CD4-positive, alpha-beta memory T cell (primary cell): ENCODE measurements around the gene ITGA2B. TPM values are rescaled to one million over a fixed set of nuclear protein-coding genes. Genes with fewer than 3 reads are reported as not detected.

Source experiments
- CTCF ChIA-PET: fragments of 350-600 bp; sonication (Branson Sonifier 250); formaldehyde crosslinking; loops from one replicate; lab custom pipeline; 2021; ENCODE audit warnings: inconsistent platforms; ENCODE audit not compliant: partially characterized antibody; lab: Charles Lee
- POLR2A ChIA-PET: fragments of 350-600 bp; sonication (Branson Sonifier 250); formaldehyde crosslinking; loops from one replicate; lab custom pipeline; 2021; ENCODE audit not compliant: partially characterized antibody; lab: Charles Lee
- DNase-seq, 5 donors: peaks; one replicate each; pipeline versions ENCODE4 v3.0.0 to v3.0.0-alpha.2; 2020 to 2022; ENCODE audit warnings: mixed read lengths in 1 of 5
- H3K27ac ChIP-seq: one replicate; pipeline ENCODE4 v1.7.0; 2013; ENCODE audit warnings: low read depth, low read length
- H3K27me3 ChIP-seq: 2 replicates; pipeline ENCODE4 v1.7.0; 2013; ENCODE audit warnings: mild to moderate bottlenecking, low read length, moderate library complexity; ENCODE audit not compliant: insufficient read depth
- H3K36me3 ChIP-seq: 2 replicates; pipeline ENCODE4 v1.7.0; 2013; ENCODE audit warnings: mild to moderate bottlenecking, low read length, moderate library complexity; ENCODE audit not compliant: insufficient read depth
- H3K4me1 ChIP-seq: 2 replicates; pipeline ENCODE4 v1.7.0; 2013; ENCODE audit warnings: mild to moderate bottlenecking, low read length, moderate library complexity; ENCODE audit not compliant: insufficient read depth
- H3K4me3 ChIP-seq, 2 donors: one replicate each; pipeline ENCODE4 v1.7.0; 2013; ENCODE audit warnings: low read length in 2 of 2, mild to moderate bottlenecking in 1 of 2
- H3K9me3 ChIP-seq, 2 donors: one replicate each; pipeline ENCODE4 v1.7.0; 2013; ENCODE audit warnings: low read length in 2 of 2, control low read depth in 1 of 2; ENCODE audit not compliant: control insufficient read depth in 1 of 2
- H3K27ac Mint-ChIP-seq, 7 donors: one replicate each; pipeline ENCODE4 v1.8.0; 2020 to 2021; ENCODE audit warnings: mixed read lengths in 7 of 7, mild to moderate bottlenecking in 6 of 7, inconsistent platforms in 3 of 7, moderate library complexity in 3 of 7
- H3K27me3 Mint-ChIP-seq, 2 donors: one replicate each; pipeline ENCODE4 v1.8.0; 2020 to 2021; ENCODE audit warnings: mixed read lengths in 2 of 2
- H3K36me3 Mint-ChIP-seq, 2 donors: one replicate each; pipeline ENCODE4 v1.8.0; 2020 to 2021; ENCODE audit warnings: mixed read lengths in 2 of 2, inconsistent platforms in 1 of 2, mild to moderate bottlenecking in 1 of 2
- H3K4me1 Mint-ChIP-seq, 4 donors: one replicate each; pipeline ENCODE4 v1.8.0; 2020 to 2021; ENCODE audit warnings: mixed read lengths in 4 of 4, mild to moderate bottlenecking in 1 of 4
- H3K4me3 Mint-ChIP-seq, 8 donors: one replicate each; pipeline ENCODE4 v1.8.0; 2020 to 2021; ENCODE audit warnings: mixed read lengths in 8 of 8, mild to moderate bottlenecking in 7 of 8, moderate library complexity in 6 of 8, inconsistent platforms in 3 of 8
- H3K9me3 Mint-ChIP-seq, 8 donors: one replicate each; pipeline ENCODE4 v1.8.0; 2020 to 2021; ENCODE audit warnings: mixed read lengths in 8 of 8, mild to moderate bottlenecking in 5 of 8, inconsistent platforms in 3 of 8, moderate library complexity in 1 of 8
- intact Hi-C: fragments of 100-400 bp; cut with micrococcal nuclease; formaldehyde crosslinking; loops from one replicate; pipeline ENCODE4 v1.15.1; 2023
- polyA plus RNA-seq, 2 donors: library from polyadenylated mRNA; unstranded; fragments of 300-500 nt; fragmentation: Illumina TruSeq; gene quantifications; one replicate each; pipeline ENCODE4 v1.2.3, GENCODE V29; 2021
- total RNA-seq, 2 experiments: library from RNA; stranded (reverse); gene quantifications; one replicate each; pipeline ENCODE4 v1.2.3, GENCODE V29; 2021

ITGA2B gene
- total and polyA plus RNA-seq, 4 experiments from 2014 or later = 0.44 to 1.0 TPM; not detected in 2

DNA sequence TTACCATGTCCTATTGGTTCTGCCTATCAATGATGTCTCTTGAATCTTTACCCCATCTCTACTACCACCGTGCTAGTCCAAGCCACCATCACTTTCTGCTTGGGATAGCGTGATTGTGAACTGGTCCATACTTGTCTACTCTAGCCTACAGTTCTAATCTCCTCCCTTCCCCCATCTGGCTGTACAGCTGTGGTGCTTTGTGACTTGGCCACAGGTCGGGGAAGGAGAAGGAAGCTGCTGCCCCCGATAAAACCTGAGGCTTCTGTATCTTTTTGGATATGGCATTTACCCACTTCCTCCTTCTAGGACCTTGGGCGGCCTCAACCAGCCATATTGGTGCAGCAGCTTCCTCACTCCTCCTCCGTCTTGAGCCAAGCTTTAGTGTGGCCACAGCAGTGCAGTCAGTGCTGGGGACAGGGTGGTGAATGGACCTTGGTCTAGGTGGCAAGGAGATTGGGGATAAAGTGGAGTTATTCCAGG lies 314 bp upstream of the ITGA2B start:
- POLR2A ChIA-PET = no interaction called here

DNA sequence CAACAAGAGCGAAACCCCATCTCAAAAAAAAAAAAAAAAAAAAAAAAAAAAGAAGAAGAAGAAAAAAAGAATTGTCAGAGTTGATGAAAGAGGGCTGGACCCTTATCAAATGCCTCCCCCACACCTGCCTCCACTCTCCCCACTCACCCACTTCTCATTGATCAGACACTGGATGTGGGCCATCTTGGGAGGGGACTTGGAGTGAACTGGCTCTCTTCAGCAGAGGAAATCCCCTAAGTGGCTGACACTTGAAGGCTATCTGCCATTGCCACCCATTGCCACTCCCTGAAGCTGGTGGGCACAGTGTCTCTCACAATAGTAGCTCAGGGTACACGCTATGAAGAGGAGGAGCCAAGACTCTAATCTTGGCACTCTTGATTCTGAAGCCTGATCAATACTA lies 1.6 kb downstream of the ITGA2B start:
- peaks cover 11 to 14% of the 10 kb centered on the region in 2 donors for H3K27me3 Mint-ChIP-seq
- intact Hi-C loops = no loop called here
- peak overlapping the region in 1 of 8 donors; percentile 64 for H3K4me3 Mint-ChIP-seq
- H3K4me1 Mint-ChIP-seq = peaks cover 4 to 17% (median 14%) of the 10 kb centered on the region in 4 donors
- H3K27ac ChIP-seq = no peak overlapping the region
- no peaks in the 10 kb centered on the region for H3K36me3 Mint-ChIP-seq
- no peak for DNase-seq
- H3K4me3 ChIP-seq = no peak overlapping the region
- no peaks in the 10 kb centered on the region for H3K36me3 ChIP-seq
- CTCF ChIA-PET = no interaction called here
- H3K27me3 ChIP-seq = no peaks in the 10 kb centered on the region
- H3K4me1 ChIP-seq = peaks cover 19% of the 10 kb centered on the region
- H3K9me3 ChIP-seq = no peaks in the 10 kb centered on the region
- peaks cover 0 to 1% (median 0%) of the 10 kb centered on the region in 8 donors for H3K9me3 Mint-ChIP-seq
- no peak overlapping the region for H3K27ac Mint-ChIP-seq
- POLR2A ChIA-PET = no interaction called here

More for the DNA sequence above, 314 bp upstream of the ITGA2B start:
- H3K4me1 ChIP-seq = peaks cover 17% of the 10 kb centered on the region
- H3K9me3 Mint-ChIP-seq = peaks cover 0 to 1% (median 0%) of the 10 kb centered on the region in 8 donors
- intact Hi-C loops = no loop called here
- CTCF ChIA-PET = interaction anchor here (0.6 to 1.4 kb wide), 2 partner anchors 11 to 263 kb away, joined by 3 read pairs; no protein-coding TSS in a partner anchor
- H3K9me3 ChIP-seq = no peaks in the 10 kb centered on the region
- H3K4me3 Mint-ChIP-seq = no peak overlapping the region
- no peak overlapping the region for H3K27ac ChIP-seq
- H3K4me3 ChIP-seq = no peak overlapping the region
- no peaks in the 10 kb centered on the region for H3K36me3 ChIP-seq
- no peak for DNase-seq
- H3K4me1 Mint-ChIP-seq = peaks cover 4 to 12% (median 10%) of the 10 kb centered on the region in 4 donors
- H3K27ac Mint-ChIP-seq = peak overlapping the region in 2 of 7 donors; percentile 54 to 59
- no peaks in the 10 kb centered on the region for H3K36me3 Mint-ChIP-seq
- no peaks in the 10 kb centered on the region for H3K27me3 ChIP-seq
- peaks cover 6 to 10% of the 10 kb centered on the region in 2 donors for H3K27me3 Mint-ChIP-seq

DNA sequence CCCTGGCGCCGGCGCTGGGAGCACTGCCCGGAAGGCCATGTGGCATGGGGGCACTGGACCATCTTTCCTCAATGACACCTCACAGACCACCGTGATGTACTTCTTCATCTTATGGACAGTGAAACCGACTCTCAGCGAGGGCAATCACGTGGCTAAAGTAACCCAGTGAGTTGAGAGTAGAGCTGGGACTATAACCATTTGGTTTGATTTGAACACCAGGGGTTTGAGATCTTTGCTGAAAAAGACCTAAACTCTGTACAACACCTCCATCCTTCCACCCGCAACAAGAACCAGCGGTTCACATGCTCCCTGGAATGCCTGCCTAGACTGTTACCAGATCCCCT lies 3.3 kb downstream of the ITGA2B start:
- POLR2A ChIA-PET = interaction anchor here (0.9 kb wide), 1 partner anchor 118 kb away, joined by 4 read pairs; no protein-coding TSS in a partner anchor

DNA sequence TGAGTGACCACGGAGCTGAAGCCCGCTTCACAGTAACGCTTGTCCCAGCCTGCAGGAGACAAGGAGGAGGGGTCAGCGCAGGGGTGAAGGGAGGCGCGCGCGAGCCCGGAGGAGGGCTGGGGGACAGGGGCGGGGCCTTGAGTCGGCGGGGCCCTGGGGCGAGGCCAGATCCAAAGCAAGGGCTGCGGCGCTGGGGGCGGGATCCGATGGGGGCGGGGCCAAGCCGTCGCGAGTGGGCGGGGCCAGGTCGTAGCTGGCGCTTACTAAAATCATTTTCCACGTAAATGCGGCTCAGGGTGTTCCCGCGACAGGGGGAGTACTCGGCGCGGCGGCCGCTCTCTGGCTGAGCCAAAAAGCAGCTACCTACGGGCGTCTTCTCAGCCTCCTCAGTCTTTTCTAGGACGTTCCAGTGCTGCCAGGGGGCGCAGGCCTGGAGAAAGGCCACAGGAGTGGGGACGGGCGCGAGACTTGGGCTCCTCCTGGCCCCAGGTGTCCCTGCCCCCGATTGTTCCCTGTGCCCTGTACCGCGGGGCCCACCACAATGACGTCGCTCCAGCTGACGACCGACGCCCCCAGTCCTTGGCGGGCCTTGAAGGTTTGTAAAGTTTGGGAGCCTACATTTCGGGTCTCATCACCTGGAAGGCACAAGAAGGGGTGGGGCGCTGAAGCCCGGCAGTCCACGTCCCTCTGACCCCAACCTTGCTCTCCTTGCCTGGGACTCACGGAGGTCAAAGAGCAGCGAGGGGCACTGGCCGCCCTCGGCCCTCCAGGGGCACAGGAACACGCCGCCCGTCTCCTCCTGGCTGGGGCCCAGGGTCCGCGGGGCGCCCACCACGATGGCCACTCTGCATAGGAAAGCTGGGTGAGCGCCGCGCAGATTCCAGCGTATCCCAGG lies 3.9 kb downstream of the ITGA2B start:
- ChIA-PET CTCF (interaction anchor here (0.6 to 1.1 kb wide), 2 partner anchors 9 to 722 kb away, joined by 3 read pairs; no protein-coding TSS in a partner anchor), POLR2A (interaction anchor here (0.7 to 1.2 kb wide), 3 partner anchors 33 to 166 kb away, joined by 3 to 4 read pairs (median 3); no protein-coding TSS in a partner anchor)
- H3K9me3 ChIP-seq = no peaks in the 10 kb centered on the region
- H3K4me3 ChIP-seq = peak overlapping the region; percentile 47 to 58
- DNase-seq = peak; percentile 71 to 85 (median 76)
- Mint-ChIP-seq H3K27ac (peak overlapping the region in 3 of 7 donors; percentile 9 to 35 (median 35)), H3K4me1 (peaks cover 4 to 17% (median 14%) of the 10 kb centered on the region in 4 donors), H3K4me3 (peak overlapping the region; percentile 73 to 88 (median 77)), H3K36me3 (no peaks in the 10 kb centered on the region), H3K9me3 (peaks cover 0 to 2% (median 0%) of the 10 kb centered on the region in 8 donors), H3K27me3 (peaks cover 15 to 17% of the 10 kb centered on the region in 2 donors)
- H3K27ac ChIP-seq = no peak overlapping the region
- H3K27me3 ChIP-seq = no peaks in the 10 kb centered on the region
- intact Hi-C loops = no loop called here
- H3K36me3 ChIP-seq = no peaks in the 10 kb centered on the region
- H3K4me1 ChIP-seq = peaks cover 19% of the 10 kb centered on the region

More for the DNA sequence above, 3.3 kb downstream of the ITGA2B start:
- peaks cover 19% of the 10 kb centered on the region for H3K4me1 ChIP-seq
- H3K27me3 ChIP-seq = no peaks in the 10 kb centered on the region
- H3K9me3 ChIP-seq = no peaks in the 10 kb centered on the region
- Mint-ChIP-seq H3K9me3 (peaks cover 0 to 2% (median 0%) of the 10 kb centered on the region in 8 donors), H3K4me3 (peak overlapping the region; percentile 51 to 88 (median 76)), H3K4me1 (peaks cover 4 to 17% (median 14%) of the 10 kb centered on the region in 4 donors), H3K27me3 (peaks cover 15 to 17% of the 10 kb centered on the region in 2 donors), H3K36me3 (no peaks in the 10 kb centered on the region), H3K27ac (peak overlapping the region in 3 of 7 donors; percentile 35 to 60 (median 47))
- H3K4me3 ChIP-seq = peak overlapping the region in 1 of 2 donors; percentile 58
- intact Hi-C loops = no loop called here
- no peak overlapping the region for H3K27ac ChIP-seq
- H3K36me3 ChIP-seq = no peaks in the 10 kb centered on the region
- DNase-seq = no peak
- CTCF ChIA-PET = no interaction called here

DNA sequence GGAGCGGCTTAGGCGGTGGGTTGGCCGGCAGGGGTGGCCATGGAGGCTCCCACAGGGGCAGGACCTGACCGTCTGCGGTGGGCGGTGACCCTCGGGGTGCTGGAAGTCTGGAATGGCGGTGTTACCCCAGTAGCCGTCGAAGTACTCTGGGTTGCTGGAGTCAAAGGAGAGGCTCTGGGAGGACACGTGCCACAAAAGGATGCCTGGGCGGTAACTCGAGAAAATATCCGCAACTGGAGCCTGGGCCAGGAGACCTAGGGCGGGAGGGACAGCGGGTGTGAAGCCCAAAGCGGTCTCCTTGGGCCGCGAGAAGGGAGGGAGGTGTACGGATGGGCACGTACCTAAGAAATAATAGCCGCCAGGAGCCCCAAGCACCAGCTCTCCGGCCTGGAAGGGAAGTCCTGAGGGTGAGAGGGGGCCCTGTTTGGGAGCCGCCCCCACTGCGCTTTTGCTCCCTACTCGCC lies 4.6 kb downstream of the ITGA2B start:
- H3K27me3 ChIP-seq = no peaks in the 10 kb centered on the region
- H3K4me3 ChIP-seq = peak overlapping the region in 1 of 2 donors; percentile 43
- H3K27ac Mint-ChIP-seq = peak overlapping the region in 2 of 7 donors; percentile 9 to 83
- peaks cover 15 to 17% of the 10 kb centered on the region in 2 donors for H3K27me3 Mint-ChIP-seq
- H3K4me3 Mint-ChIP-seq = peak overlapping the region; percentile 51 to 88 (median 77)
- peaks cover 4 to 17% (median 14%) of the 10 kb centered on the region in 4 donors for H3K4me1 Mint-ChIP-seq
- DNase-seq = peak in 2 of 5 donors; percentile 10 to 13
- no peak overlapping the region for H3K27ac ChIP-seq
- ChIA-PET POLR2A (interaction anchor here (1.2 kb wide), 1 partner anchor 165 kb away, joined by 3 read pairs; no protein-coding TSS in a partner anchor), CTCF (interaction anchor here (0.6 to 1.1 kb wide), 2 partner anchors 8 to 722 kb away, joined by 3 read pairs; no protein-coding TSS in a partner anchor)
- H3K36me3 ChIP-seq = no peaks in the 10 kb centered on the region
- intact Hi-C loops = no loop called here
- peaks cover 0 to 1% (median 0%) of the 10 kb centered on the region in 8 donors for H3K9me3 Mint-ChIP-seq
- no peaks in the 10 kb centered on the region for H3K36me3 Mint-ChIP-seq
- peaks cover 17% of the 10 kb centered on the region for H3K4me1 ChIP-seq
- H3K9me3 ChIP-seq = no peaks in the 10 kb centered on the region

DNA sequence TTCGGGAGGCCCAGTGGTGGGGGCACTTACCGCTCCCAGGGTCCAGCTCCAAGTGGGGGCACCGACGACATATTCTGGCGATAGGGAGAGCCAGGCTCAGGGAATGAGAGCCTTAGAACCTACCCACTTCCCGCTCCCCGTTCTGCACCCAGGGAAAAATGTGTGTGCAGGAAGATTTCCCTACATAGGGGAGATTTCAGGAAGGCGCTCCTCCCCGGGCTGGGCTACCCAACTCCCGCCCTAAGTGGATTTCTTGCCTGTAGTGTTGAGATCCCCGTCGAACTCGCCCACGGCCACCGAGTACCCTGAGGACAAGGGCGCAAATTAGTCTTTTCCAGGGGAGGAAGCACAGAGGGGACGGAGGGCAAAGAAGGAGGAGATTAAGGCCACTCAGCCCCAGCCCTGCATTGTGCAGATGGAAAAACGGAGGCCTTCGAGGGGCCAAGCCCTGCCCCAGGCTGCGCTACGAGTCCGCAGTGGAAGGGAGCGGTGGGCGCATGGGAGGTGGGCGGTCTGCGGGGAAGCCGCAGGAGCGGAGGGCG lies 5.1 kb downstream of the ITGA2B start:
- H3K9me3 Mint-ChIP-seq = peaks cover 0 to 1% (median 0%) of the 10 kb centered on the region in 8 donors
- peaks cover 15 to 17% of the 10 kb centered on the region in 2 donors for H3K27me3 Mint-ChIP-seq
- H3K27ac Mint-ChIP-seq = peak overlapping the region in 1 of 7 donors; percentile 83
- no peak for DNase-seq
- Histone ChIP-seq H3K27ac (no peak overlapping the region), H3K27me3 (no peaks in the 10 kb centered on the region), H3K4me1 (peaks cover 16% of the 10 kb centered on the region), H3K4me3 (no peak overlapping the region), H3K36me3 (no peaks in the 10 kb centered on the region), H3K9me3 (no peaks in the 10 kb centered on the region)
- ChIA-PET CTCF (interaction anchor here (1.1 kb wide), 1 partner anchor 8 kb away, joined by 3 read pairs; no protein-coding TSS in a partner anchor), POLR2A (interaction anchor here (1.2 kb wide), 1 partner anchor 164 kb away, joined by 3 read pairs; no protein-coding TSS in a partner anchor)
- H3K36me3 Mint-ChIP-seq = no peaks in the 10 kb centered on the region
- peaks cover 4 to 17% (median 14%) of the 10 kb centered on the region in 4 donors for H3K4me1 Mint-ChIP-seq
- peak overlapping the region in 7 of 8 donors; percentile 39 to 80 (median 52) for H3K4me3 Mint-ChIP-seq
- intact Hi-C loops = no loop called here
